Activated T-cell treated with anti-CD3 and anti-CD28 coated beads for 4 hours (primary cell): ENCODE data around the gene ZNF593.

Experiments
- DNase-seq: peaks from one replicate; pipeline ENCODE4 v3.0.0-alpha.2; 2020

Gene ZNF593

GRCh38 chr1:26153966-26154532 is 15.7 kb upstream of the ZNF593 start:
- DNase-seq = no peak

GRCh38 chr1:26154750-26155149 is 15.0 kb upstream of the ZNF593 start:
- no peak for DNase-seq

GRCh38 chr1:26155370-26156284 is 14.1 kb upstream of the ZNF593 start:
- no peak for DNase-seq

- no peak for DNase-seq
These were observed 13.2 kb upstream of the ZNF593 start for GRCh38 chr1:26156285-26157038.

- no peak for DNase-seq
These were observed 11.3 kb upstream of the ZNF593 start for GRCh38 chr1:26158271-26158907.

- DNase-seq = no peak
These were observed 10.6 kb upstream of the ZNF593 start, which contains the start of gene FAM110D for GRCh38 chr1:26158908-26159742. Gene FAM110D, plus strand, starts transcription at chr1:26159079. Its CDS starts 2,213 bp downstream, at chr1:26161292.

GRCh38 chr1:26159743-26160039 is 10.0 kb upstream of the ZNF593 start:
- DNase-seq = no peak

- DNase-seq = no peak
These were observed 8.9 kb upstream of the ZNF593 start for GRCh38 chr1:26160527-26161414.

- no peak for DNase-seq
These were observed 8.1 kb upstream of the ZNF593 start for GRCh38 chr1:26161415-26162219.

GRCh38 chr1:26162220-26162709 is 7.4 kb upstream of the ZNF593 start:
- no peak for DNase-seq

GRCh38 chr1:26163684-26164035 is 6.0 kb upstream of the ZNF593 start:
- no peak for DNase-seq

- no peak for DNase-seq
These were observed 5.5 kb upstream of the ZNF593 start for GRCh38 chr1:26164036-26164860.

- no peak for DNase-seq
These were observed 4.6 kb upstream of the ZNF593 start for GRCh38 chr1:26164861-26165842.

- DNase-seq = no peak
These were observed 2.9 kb upstream of the ZNF593 start for GRCh38 chr1:26166719-26167281.

GRCh38 chr1:26168410-26169197 is 1.1 kb upstream of the ZNF593 start, which contains the start of gene C1orf232:
Gene C1orf232, minus strand, starts transcription at chr1:26168963. Its CDS starts 464 bp downstream, at chr1:26168499.
- DNase-seq = no peak

GRCh38 chr1:26169198-26169554 is 532 bp upstream of the ZNF593 start:
- DNase-seq = no peak

- DNase-seq = no peak
These were observed 739 bp downstream of the ZNF593 start for GRCh38 chr1:26170472-26170821.
